T-helper 22 cell (primary cell): ENCODE measurements around the gene TCAIM.
A peak's percentile ranks its signal among the peaks of the same experiment; 100 is the strongest.
"Not testable (repeated sequence)": the region's sequence is repeated elsewhere in the genome, so short reads cannot be mapped to it uniquely, and the experiment has no call there.

Experiments used
- DNase-seq: peaks from one replicate; pipeline ENCODE4 v3.0.0-alpha.2; 2020; ENCODE audit warnings: low read depth

The TCAIM gene

DNA sequence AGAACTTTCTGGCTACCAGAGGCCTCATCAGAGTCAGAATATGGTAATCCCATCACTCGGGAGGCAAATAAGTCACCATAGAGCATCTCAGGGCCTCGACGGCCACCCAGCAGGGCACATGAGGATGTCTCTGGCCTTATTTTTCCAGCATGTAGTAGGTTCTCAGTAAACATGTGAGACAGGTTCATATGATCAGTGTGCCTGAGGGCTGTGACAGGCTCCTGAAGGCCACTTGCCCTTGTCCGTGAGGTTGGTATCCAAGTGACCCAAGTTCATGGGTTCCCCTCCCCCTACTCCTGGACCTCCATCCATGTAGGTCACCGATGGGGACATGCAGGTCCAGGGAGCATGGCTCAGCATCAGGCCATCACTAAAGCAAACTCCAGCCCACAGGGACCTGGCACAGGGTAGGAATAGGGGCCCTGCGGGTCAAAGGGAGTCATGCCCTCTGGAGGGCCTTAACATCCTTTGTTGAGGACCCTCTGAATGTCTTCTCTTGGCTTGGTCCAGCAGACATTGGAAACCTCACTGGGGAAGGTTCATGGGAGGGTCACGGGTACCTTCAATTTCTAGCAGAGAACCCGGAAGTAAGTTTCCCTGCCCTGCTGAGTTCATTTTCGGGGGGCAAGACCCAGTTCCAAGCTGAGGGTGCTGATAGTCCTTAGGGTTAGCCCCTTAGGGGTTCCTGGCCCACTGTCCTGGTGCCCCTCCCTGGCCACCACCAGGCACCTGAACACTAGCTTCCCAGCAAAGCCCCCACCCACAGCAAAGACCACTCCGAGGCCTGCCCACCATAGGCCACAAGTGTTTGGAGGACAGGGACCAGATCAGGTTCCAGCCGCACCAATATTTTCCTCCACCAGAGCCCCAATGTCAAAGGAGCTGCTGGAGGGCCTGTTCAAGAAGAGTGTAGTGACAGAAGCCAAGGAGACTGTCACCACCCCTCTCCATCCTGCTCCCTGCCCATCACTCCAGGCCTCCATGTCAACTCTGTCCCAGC, 77.8 kb downstream of the TCAIM start:
- DNase-seq, result no peak

- not testable (repeated sequence) for DNase-seq
These were observed 79.6 kb downstream of the TCAIM start for GRCh38 chr3:44418118-44418517.

GRCh38 chr3:44418549-44418948, 80.0 kb downstream of the TCAIM start:
- DNase-seq, result no peak

DNA sequence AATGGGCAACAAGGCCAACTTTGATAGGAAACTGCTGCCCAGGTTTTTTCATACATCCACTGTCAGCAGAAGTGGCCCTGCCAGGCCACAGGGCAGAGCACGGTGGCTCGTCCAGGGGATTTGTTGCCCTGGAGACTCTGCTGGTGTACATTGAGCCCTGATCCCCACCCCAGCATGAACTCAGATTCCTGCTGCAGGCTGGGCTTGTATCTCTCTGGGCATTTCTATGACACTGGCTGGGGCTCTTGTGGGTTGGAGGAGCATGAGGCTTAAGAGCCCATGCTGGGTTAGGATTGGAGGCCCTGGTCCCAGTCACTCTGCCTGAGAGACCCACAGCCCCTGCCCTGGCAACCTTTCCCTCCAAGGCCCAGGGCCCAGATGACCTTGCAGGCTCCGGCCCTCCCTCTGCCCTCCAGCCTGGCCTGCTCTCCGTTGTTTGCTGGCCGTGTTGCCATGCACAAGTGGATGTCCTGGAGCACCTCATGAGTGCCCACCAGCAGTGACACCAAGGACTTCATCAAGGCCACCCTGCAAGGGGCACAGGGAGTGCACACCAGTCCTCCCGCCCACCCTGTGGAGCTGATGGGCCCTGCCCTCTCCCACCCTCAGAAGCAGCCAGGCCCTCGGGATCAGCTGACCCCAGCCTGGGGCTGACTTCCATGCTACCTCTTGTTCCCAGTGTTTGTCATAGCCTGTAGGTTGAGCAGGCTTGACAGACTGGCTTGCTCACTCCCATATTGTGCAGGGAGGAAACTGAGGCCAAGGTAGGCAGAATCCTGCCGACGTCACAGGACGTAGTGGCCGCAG, 80.8 kb downstream of the TCAIM start:
- DNase-seq, result no peak

GRCh38 chr3:44419923-44420650, 81.5 kb downstream of the TCAIM start:
- DNase-seq, result no peak

DNA sequence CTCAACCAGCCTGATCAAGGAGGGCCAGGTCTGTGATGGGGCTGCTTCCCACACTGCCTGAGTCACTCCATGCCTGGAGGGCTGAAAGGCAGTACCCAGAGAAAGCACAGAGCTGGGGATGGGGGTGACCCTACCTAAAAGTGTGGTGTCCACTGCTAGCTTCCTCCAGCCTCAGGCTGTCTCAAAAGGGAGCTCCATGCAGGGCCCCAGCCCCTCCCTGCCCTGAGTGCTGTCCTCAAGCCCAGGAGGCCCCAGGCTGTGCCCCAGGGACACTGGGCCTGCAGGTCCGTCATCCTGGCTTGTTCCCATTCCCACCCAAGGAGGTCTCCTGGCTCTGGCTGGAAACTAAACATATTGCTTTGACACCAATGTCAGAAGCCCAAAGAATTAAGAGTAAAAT, 82.1 kb downstream of the TCAIM start:
- no peak for DNase-seq

- no peak for DNase-seq
These were observed 82.7 kb downstream of the TCAIM start for GRCh38 chr3:44421280-44421679.

DNA sequence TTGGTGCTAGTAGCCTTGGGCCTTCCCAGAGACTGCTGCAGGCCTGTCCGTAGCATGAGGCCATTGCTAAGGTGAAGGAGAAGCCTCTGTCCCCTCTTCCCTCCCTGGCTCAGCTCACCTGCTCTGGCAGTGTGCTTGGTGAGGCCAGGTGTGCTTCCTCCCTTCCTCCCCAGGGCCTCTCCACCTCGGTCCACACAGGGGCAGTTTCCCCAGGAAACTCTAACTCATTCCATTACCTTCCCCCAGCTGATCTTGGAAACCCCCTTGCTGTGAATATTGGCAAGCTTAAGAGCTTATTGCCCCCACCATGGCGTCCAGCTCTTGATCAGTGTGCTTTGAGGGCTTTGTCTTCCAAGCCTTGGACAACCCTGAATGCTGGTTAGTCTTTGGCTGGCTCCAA, 86.2 kb downstream of the TCAIM start:
- DNase-seq, result no peak

DNA sequence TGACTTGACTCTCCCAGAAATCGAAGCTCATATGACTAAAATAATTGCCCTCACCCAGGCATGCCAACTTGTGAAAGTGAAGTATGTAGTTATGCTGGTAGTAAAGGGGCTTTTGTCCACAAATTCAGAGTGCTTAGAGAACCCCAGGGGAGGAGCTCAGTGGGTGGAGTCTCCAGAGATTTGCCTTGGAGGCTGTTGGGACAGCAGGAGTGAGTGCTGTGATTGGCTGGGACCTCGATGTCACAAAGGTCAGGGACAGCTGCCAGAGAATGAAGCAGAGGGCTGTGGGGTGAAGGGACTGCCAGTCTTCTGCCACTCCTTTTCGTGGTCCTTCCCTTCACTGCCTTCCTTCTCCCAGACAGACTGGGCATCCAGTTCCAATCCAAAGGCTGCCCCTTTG, 89.1 kb downstream of the TCAIM start:
- no peak for DNase-seq

GRCh38 chr3:44428910-44429309, 90.3 kb downstream of the TCAIM start:
- no peak for DNase-seq

DNA sequence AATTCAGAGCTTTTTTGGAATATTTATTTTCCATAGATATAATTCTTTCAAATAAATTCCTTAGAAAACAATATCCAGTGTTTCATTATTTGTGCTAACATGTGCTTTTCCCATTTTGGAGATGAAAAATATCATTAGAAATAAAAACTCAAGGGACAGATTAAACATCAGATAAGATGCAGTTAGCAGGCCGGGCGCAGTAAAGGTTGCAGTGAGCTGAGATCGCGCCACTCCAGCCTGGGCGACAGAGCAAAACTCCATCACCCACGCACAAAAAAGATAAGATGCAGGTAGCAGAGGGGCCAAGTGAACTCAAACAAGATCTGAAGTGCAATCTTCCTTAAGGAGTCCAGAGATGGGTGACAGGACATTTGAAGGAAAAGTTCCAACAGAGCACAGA, 90.9 kb downstream of the TCAIM start:
- DNase-seq, result no peak

- DNase-seq, result no peak
These were observed 91.9 kb downstream of the TCAIM start for GRCh38 chr3:44430466-44430865.

- DNase-seq, result no peak
These were observed 96.4 kb downstream of the TCAIM start for GRCh38 chr3:44434834-44435510.

DNA sequence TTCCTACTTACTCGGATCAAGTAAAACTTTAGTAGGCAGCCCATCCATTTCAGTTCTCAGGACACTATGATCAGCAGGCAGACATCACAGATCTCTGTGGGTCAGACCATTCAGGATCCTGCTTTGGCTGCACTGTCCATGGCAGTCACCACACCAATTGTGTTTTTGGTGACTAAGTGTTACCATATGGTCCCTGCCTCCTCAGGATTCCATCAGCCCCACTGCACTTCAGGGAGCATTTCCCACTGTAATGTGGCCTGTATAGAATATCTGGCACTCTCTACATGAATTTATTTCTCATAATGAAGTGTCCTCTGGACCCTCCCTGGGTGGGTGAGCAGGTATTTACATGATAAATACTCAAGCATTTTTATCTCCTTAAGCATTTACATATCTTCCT, 97.6 kb downstream of the TCAIM start:
- no peak for DNase-seq

- DNase-seq, result no peak
These were observed 99.2 kb downstream of the TCAIM start for GRCh38 chr3:44437800-44438199.

DNA sequence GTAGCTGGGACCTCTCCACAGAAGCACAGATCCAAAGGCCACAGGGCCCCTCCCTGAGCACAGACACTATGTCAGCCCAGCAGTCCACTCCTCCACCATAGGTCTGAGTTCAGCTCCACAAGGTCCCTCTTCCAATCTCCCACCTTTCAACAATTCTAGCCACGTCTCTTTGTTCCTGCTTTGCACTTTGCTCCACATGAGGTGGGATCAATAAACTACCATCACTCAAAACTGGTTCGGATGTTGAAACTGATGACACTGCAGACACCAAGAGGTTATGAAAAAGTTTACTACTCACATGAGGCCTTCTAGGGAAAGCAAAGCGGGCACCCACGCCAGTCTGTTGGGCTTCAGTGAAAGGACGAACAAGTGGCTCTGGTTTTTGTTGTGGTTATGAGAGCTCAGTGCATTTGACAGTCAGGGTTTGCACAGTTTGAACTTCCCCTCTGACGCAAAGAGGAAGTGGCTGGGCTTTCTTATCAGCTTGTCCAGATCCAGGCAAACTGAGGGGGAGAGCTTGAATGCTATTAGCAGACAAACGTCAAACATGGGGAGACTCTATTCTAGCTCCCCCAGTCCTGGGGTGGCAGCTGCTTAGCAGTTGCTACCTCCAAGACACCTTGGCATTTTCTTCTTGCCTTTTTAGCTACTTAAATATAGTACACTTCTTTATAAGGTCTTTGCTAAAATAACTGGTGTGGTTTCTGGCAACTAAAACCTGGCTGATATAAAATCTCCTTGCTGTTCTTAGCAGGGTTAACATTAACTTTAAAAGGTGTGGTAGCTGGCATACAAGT, 101.1 kb downstream of the TCAIM start:
- peak; percentile 50 for DNase-seq

DNA sequence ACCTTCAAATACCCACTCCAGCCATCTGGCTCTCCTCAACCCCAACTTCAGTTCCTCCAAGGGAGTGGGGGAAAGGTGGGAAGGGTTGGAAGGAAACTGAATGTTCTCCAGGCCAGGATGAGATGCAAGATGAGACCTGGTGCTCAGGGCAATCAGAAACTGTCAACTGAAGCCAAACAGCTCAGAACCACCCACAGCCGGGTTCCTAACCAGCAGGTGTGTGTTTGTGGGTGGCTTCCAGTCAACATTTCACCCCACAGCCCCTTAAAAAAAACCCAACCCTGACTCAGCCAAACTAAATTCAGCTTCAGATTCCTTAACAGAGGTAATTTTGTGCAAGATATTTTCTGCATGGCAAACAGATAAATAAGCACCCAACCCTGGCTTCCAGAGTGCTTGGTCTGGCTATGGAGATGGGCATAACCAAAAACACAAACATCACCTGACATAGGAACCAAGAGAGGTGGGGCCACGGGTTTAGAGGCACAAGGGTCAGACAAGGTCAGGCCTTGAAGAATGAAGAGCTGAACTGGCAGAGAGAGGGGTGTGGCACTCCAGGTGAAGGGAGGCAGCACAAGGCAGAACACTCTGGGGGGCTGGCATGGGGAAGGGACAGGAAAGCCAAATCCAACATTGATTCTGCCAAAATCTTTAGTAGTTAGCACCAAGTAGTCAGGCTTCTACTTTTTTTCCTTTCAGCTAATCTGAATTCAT, 104.2 kb downstream of the TCAIM start:
- DNase-seq, result no peak

DNA sequence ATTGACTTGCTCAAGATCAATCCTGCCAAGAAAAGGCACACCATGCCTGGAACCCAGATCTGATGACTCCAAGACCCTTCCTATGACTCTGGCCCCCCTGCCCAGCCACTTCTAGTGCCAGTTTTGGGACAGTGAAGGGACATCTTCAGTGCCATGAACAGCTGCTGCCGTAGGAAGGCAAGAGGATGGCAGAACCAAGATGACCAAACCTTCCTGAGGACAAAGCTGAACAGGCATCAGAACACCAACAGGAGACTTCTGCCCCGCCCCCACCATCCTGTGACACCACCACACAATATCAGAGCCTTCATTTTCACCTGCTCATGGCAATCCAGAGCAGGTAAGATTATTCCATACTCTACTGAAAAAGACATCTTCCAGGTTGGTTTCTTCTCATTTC, 105.9 kb downstream of the TCAIM start:
- no peak for DNase-seq

- no peak for DNase-seq
These were observed 106.5 kb downstream of the TCAIM start for GRCh38 chr3:44444896-44445691.
